ENCODE results near the gene ZFP36L2.

- TF ChIP-seq CTCF (IDR thresholded peaks at IDR 0.05) (no peak), POLR2AphosphoS5 (IDR thresholded peaks at IDR 0.05) (no peak), EP300 (IDR thresholded peaks at IDR 0.05) (no peak), POLR2A (IDR thresholded peaks at IDR 0.05; ENCODE audit: low read depth) (no peak)
Measured at GRCh38 chr2:43240766-43241150, 14.4 kb upstream of the ZFP36L2 start.
